HG03520 (cell line): ENCODE data around the gene ZNF474.

Experiments
- ATAC-seq: cut with Tn5 transposase; IDR thresholded peaks from one replicate; pipeline ENCODE4 v1.9.1; 2021; ENCODE audit warnings: mild to moderate bottlenecking, moderate library complexity; ENCODE audit not compliant: unreplicated experiment

ZNF474 gene

DNA sequence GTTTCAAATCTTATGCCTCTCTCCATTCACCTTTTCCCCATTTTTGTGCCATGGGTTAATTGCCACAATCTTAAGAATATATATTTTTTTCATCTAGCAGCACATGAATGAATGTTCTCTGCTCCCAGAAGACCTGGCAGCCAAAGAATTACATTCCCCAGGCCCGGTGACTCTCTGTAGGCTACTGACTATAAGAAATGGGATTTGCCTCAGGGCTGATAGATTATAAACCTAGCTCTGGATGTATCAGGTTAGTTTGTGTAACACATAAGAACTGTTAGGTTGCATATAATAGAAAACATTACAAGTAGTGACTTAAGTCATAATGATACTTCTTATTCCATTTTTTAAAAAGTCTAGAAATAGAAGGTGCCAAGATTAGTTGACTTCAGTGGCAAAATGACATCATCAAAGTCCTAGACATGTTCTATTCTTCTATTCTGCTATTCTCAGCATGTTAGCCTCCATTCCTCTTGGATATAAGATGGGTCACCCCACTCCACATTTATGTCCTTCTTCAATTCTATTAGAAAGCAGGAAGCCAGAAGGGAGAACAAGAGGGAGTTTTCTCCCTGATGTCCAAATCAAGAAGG, 10.9 kb upstream of the ZNF474 start:
- no peak for ATAC-seq

- ATAC-seq: no peak
These were observed 10.1 kb upstream of the ZNF474 start for GRCh38 chr5:122119205-122119604.

DNA sequence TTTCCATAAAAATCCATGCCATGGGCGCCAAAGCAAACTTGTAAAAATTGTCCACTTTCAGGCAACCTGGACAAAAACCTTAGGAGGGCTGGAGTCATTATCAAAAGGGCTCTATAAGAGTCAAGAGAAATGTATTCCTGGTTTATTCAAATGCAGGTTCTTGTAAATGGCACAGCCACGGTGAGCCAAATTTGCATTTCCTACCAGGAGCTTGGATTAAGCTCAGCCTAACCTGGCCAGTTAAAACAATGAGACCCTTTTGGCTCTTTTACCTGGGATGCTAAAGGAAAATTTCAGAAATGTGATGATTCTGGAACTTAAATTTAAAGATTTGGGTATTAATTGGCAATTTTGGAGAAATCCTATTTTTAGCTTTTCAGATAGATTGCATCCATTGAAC, 8.9 kb upstream of the ZNF474 start:
- no peak for ATAC-seq

DNA sequence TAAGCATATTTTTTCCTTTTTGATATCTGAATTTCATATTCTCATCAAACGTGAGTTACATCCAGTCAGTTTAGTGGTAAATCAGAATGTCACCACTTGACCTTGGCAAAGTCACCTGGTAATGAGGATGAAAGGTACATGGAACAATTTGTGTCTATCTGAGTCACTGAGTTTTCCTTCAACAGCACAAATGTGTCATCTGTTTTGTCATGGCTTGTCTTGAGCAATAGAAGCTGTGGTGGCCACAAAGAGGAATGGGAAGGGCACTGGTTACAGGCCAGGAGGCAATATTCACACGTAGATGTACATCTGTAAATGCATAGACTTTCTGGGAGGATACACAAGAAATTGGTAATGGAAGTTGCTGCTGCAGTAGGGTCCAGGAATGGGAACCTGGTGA, 8.4 kb upstream of the ZNF474 start:
- no peak for ATAC-seq

DNA sequence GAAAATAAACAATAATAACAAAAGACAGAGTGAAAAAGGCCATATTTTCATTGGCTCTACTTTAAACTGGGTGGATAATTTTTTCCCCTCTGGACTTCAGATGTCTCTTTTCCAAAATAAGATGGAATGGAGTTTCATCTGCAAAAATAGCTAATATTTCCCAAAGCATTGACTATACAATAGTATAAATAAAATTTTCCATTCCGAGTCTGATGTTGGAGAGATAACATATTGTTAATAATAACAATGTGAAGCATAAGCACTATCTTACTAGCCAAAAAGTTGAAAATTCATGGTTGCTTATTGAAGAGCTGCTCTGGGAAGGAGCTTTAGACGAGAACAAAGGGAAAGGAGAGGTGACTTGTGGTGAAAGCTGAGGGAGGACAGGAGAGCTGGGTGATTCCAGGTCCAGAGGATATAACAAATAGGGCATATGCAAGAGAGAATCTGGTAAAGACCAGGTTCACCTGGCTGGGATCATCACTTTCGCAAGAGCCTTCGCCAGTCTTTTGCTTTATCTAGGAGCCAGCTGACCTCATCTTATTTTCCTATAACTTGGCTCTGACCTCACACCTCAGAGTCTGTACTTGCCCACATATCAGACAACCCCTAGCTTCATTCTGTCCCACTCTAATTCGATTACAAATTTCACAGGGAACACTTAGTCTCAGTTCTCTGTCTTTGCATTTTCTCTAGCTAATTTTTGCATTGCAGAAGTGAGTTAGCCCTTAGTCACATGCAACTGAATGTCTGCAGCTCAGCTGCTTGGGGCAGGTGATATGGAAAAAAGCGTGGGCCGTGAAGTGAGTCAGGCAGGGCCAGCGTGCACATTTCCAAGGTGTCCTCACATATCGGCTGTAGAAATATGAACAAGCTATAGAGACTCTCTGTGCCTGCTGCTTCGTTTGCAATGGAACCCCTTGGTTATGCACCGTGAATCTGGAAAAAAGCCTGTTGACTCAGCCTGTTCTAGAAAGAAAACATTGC, 7.6 kb upstream of the ZNF474 start:
- ATAC-seq: no peak

GRCh38 chr5:122124766-122125165, 4.6 kb upstream of the ZNF474 start:
- ATAC-seq: no peak

DNA sequence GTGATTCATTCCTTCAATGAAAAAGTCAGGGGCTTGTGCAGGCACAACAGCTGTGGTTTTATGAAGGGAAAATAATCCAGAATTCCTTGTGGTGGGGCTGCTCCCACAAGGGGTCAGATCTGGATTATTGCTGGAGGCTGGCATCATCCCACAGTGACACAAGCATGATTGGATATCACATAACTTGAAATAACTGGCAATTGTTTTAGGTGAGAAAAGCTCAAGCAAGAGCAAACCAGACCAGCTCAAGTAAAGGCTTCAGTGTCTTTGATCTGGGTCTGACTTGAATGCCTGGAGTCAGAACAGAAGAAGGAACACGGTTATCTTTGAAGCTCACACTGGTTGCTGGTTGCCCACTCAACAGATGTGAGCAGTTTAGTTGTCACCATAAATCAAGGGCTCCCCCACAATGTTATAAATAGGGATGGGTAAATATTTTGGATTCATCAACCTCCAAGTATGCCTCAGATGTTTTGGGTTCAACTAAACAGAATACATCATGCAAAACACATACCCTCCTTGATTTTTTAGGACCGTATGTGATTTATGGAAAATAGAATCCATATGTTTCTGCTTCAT, 3.1 kb upstream of the ZNF474 start:
- ATAC-seq: no peak

DNA sequence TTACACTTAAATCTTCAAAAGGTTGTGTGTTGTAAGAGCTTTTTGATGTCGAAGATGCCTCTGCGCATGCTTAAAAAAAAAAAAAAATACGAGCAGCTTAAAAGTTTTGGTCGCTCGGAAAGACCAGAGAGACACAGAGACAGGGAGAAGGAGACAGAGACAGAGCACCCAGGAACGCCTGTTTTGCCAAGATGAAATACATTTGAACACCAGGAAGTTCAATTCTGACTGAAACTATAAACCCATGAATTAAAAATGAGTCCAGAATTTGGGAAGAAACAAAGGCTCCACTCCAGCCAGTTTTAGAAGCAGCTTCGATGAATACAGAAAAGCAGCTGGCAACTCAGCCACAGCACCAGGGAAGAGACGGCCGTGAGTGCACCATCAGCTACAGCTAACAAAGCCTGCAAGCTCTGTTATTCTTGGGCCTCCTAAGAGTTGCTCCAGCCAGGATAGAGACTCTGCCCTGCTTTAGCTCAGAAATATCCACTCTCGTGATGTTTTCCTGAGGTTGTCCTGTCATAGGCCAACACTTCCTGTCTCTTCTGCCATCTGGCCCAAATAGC, 2.5 kb upstream of the ZNF474 start:
- no peak for ATAC-seq

GRCh38 chr5:122130152-122130551, 806 bp downstream of the ZNF474 start:
- no peak for ATAC-seq

DNA sequence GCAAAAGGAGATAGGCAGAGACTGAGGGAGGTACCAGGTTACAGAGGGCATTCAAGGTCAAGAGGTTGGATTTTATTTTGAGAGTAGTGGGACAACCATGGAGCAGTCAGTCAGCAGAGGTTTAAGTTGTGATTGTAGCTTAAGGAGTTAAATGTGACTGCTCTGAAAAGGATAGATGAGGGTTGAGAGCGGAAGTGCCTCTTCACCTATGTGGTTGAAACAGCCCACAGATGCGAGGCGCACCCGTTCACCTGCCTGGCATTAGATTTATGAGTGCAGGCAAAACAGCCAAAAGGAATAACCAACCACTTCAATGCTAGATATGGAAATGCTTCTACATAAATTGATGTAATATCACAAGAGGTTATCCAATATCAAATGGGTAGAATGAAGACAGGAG, 8.4 kb downstream of the ZNF474 start:
- no peak for ATAC-seq

DNA sequence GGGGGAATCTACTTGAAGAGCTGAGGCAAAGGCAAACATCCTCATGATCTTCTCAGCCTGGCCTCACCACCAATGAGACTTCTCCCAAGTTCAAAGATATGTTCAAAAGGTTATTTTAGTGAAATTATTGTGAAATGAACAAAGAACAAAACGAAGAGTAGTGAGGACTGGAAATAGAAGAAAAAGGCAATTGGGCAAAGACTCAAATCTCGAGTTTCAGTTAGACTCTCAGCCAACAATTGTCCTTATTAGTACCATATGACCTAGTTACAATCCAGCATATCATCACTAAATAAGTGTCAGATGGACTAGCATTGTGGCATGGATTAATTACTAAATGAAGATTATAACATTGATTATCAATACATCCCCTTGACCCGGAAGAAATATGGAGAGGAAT, 9.0 kb downstream of the ZNF474 start:
- ATAC-seq: no peak

GRCh38 chr5:122140900-122141299, 11.6 kb downstream of the ZNF474 start:
- ATAC-seq: no peak

DNA sequence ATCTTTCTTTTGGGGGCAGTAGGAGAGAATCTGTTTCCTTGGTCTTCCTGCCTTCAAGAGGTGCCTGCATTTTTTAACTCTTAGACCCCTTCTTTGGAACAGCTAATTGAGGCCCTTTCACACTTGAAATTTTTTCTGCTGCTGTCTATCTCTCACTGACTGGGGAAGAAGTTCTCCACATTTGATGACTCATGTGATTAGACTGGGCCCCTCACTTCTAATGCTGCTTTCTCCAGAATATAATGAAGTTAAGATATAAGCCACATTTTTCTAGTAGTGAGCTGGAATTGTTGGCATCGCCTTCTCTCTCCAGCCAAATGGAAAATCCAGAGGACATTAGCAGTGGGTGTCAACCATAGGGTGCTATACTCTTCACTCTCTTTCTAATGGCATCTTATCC, 12.4 kb downstream of the ZNF474 start:
- ATAC-seq: no peak

DNA sequence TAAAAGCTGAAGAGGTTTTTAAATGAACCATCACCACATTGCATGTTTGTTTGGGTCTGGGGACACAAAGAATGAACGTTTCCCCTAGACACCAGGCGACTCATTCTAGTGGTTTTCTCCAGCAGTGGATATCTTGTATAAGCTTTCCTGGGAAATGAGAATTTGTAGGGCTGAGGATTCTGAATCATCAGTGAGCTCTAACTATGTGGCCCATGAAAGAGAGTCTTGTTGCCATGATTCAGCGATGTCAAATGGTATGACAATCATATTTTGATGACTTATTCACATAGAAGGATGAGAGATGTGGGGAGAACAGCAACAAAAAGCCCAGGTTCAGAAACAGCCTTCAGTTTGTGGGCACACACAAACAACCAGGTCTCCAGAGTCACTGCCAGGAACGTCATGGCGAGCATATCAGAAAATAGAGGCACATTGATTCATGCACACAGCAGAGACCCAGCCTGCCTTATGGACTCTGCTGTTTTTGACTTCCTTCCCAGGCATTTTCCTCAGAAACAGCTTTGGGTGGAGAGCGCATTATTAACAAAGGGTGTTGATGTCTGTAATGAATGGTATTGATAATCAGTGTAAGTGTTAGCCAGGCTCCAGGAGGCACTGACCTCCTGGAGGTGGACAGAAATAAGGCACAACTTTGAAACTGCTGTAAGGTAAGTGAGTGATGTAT, 13.3 kb downstream of the ZNF474 start:
- ATAC-seq: no peak

DNA sequence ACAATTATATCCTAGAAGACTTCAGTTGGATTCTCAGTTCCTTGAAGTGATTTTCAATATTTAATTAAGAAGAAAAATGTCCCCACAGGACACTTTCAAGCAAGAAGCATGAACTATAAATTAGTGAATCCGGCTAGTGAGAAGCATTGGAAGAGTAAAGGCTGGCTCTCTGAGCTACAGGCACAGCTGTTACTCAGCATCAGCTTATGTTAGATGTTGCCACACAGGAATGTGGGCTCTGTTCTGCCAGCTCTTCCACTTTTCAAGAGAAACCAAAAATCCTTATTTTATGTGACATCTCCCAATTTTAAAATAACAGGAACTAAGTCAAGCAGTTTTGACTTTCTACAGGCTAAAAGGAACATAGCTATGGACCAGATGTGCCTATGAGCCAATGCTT, 14.9 kb downstream of the ZNF474 start:
- no peak for ATAC-seq

DNA sequence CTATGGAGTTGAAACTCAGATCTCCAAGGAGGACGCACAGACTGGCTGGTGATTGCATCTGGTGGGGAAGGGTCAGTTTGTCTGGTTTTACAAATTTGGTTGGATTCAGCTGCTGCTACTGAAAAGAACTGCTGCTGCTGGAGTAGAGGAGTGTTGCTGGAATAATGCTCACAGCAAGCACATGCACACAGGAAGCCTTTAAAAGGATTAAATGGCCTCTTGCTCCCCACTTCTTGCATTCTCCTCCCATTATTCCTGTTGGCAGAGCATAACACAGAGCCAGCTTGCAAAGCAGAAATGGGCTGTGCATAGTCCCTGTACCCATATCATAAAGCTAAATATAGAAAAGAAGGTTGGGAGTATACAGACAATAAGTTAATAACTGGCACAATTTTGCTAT, 16.6 kb downstream of the ZNF474 start:
- no peak for ATAC-seq

DNA sequence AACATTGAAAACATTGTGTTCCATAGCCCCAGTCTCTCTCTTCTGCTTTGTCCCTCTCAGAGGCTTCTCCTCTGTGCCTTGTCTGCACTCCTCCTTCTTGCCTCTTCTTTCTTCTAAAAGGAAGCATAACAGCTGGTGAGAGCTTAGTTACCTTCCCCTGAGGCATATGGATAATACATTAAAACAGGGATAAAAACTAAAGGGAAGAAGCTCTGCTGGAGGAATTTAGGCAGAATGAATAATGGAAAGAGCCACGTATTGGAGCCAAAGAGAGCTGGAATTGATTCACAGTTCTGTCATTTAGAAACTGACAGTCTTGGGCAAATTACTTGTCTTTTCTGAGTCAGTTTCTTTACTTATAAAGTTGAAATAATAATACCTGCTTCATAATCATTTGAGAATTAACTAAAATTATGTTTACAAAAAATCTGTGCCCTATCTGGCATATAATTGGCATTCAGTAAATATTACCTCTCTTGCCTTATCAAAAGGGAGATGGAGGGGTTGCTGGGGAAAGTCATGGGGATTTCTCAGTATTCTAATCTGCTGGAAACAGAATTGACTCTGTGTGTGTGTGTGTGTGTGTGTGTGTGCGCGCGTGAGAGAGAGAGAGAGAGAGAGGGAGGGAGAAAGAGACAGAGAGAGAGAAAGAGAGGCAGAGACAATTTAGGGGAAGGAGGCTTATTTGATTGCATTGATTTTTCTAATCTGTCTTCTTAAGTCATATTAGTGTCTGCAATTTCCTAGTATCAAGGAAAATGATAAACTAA, 20.2 kb downstream of the ZNF474 start:
- no peak for ATAC-seq

- ATAC-seq: no peak
These were observed 20.9 kb downstream of the ZNF474 start for GRCh38 chr5:122150215-122150614.

DNA sequence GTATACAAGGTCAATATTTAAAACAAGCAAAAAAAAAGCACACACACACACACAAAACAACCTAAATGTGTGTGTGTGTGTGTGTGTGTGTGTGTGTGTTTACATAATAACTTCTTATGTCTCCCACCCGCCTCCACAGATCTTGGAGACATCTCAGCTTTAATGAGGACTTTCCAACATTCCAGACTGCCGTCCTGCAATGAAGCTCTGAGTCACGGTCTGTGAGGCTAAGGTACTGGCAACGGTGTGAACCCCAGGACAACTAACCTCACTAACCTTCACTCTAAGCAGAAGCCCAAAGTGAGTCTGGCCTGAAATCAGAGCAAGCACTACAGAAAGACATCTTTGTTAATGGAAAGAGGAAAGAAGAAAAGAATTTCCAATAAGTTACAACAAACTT, 22.3 kb downstream of the ZNF474 start:
- no peak for ATAC-seq

GRCh38 chr5:122152266-122152900, 23.0 kb downstream of the ZNF474 start:
- no peak for ATAC-seq
